GM21526 (cell line): ENCODE data around the gene EXOC3.

ENCODE experiments used
- ATAC-seq: cut with Tn5 transposase; IDR thresholded peaks from one replicate; pipeline ENCODE4 v1.9.1; 2021; ENCODE audit warnings: moderate library complexity; ENCODE audit not compliant: unreplicated experiment, low FRiP score

The EXOC3 gene

DNA sequence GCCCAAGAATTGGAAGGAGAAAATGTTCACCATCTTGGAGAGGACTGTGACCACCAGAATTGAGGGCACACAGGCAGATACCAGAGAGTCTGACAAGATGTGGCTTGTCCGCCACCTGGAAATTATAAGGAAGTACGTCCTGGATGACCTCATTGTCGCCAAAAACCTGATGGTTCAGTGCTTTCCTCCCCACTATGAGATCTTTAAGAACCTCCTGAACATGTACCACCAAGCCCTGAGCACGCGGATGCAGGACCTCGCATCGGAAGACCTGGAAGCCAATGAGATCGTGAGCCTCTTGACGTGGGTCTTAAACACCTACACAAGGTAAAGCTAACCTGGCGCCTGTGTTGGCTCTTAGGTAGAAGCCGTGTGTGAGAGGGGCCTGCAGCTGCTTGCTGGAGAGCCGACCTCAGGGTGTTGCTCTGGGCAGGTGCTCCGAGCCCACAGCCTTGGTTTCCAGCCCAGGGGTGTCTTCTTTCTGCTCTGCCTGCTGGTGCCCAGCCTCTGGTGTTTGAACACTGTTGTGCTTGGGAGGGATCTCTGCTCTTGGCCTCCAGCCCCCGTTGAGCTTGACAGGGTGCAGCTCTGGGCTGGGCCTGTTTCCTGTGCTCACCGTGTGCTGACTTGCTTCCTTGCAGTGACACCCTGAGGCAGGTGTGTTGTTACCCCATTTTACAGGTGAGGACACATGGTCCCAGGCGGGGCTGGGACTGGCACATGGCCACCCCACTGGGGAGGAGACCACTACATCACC lies 10.9 kb downstream of the EXOC3 start:
- no peak for ATAC-seq

DNA sequence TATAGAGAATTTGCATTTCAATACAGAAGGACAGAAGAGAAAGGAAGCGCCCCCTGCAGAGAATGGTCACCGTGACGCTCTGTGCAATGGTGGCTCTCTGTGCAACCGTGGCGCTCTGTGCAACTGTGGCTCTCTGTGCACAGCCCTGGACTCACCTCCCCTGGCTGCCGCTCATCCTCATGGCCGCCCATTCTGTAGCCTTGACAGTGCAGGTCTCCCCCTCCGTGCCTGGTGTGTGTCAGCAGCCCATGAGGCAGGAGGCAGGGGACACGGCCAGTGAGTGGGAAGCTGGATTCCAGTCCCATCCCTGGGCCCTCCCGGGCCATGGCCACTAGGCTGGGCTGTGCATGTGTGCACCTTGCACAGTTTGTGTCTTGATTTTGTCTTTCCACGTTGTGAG lies 12.0 kb downstream of the EXOC3 start:
- ATAC-seq = no peak

- ATAC-seq = no peak
Observed at GRCh38 chr5:455806-456205, 12.8 kb downstream of the EXOC3 start.

- no peak for ATAC-seq
Observed at GRCh38 chr5:456351-457194, 13.6 kb downstream of the EXOC3 start.

- no peak for ATAC-seq
Observed at GRCh38 chr5:457195-457961, 14.4 kb downstream of the EXOC3 start.

GRCh38 chr5:458547-459353 lies 15.8 kb downstream of the EXOC3 start:
- no peak for ATAC-seq

GRCh38 chr5:459562-460272 lies 16.7 kb downstream of the EXOC3 start:
- ATAC-seq = no peak

DNA sequence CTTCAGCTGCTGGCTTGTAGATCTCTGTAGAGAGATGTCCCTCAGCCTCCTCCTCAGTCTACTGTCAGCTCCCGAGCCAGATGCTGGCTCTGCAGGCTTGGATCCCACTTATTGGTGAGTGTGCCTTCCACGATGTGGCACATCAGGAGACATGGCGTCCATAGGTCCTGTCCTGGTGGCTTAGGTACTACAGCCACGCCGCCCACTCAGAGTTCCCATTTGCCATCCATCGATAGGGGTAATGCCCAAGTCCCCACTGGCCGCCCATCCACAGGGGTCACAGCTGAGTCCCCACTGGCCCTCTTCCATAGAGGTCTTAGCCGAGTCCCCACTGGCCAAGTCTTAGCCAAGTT lies 17.3 kb downstream of the EXOC3 start:
- no peak for ATAC-seq

- no peak for ATAC-seq
Observed at GRCh38 chr5:462051-462481, 19.1 kb downstream of the EXOC3 start.

DNA sequence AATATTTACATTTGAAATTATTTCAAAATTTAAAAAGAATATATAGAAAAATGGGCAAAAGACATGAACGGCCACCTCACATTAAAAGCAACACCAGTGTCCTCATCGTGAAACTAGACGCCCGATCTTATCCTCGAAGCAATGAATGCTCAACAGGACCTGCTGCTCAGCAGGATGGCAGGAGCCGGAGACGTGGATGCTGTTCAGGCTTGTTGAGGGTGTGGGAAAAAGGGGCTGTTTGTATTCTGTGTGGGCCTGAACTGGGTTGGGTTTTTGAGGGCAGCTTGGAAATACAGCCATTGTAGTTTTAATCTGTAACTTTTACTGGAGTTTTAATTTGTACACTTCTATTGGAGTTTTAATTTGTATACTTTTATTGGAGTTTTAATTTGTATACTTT lies 20.3 kb downstream of the EXOC3 start:
- ATAC-seq = no peak

- no peak for ATAC-seq
Observed at GRCh38 chr5:463952-464351, 21.0 kb downstream of the EXOC3 start.

DNA sequence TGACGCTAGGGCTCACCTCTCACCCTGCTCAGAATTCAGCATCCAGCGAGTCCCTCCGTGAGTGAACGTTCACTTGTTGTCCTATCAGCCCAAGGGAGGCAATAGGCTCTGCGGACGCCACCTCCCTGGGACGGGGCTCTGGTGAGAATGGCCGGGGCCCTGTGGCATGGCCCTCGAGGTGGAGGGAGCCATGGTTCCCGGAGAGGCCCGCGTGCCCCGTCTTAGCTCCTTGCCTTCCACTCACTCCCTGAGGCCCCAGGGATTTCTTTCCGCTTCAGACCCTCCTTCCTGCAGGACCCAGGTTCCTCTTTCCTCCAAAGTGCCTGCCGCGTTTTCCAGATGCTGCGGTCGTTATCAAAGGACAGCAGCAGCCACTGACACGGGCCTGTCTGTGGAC lies 21.5 kb downstream of the EXOC3 start:
- ATAC-seq = no peak

GRCh38 chr5:464843-465590 lies 22.0 kb downstream of the EXOC3 start:
- ATAC-seq = no peak

- ATAC-seq = no peak
Observed at GRCh38 chr5:465591-466403, 22.8 kb downstream of the EXOC3 start.

GRCh38 chr5:466661-467310 lies 23.8 kb downstream of the EXOC3 start:
- ATAC-seq = no peak

- ATAC-seq = no peak
Observed at GRCh38 chr5:468401-468800, 25.4 kb downstream of the EXOC3 start.

GRCh38 chr5:469752-470483 lies 26.9 kb downstream of the EXOC3 start:
- ATAC-seq = no peak
